GM23338 (cell line): ENCODE measurements around the gene ANKIB1. TPM values are rescaled to one million over a fixed set of nuclear protein-coding genes. Genes with fewer than 3 reads are reported as not detected.

Experiments
- ATAC-seq: fragments of 200-7000 bp; cut with Tn5 transposase; 3 replicates; pipeline ENCODE4 v1.9.1; 2020
- DNase-seq: peaks from one replicate; pipeline ENCODE4 v3.0.0-alpha.2; 2015; ENCODE audit warnings: low spot score
- H2AFZ ChIP-seq: fragments of 200-600 bp; sonication (generic); 2 replicates; pipeline ENCODE4 v1.8.0; 2016; ENCODE audit warnings: antibody characterized with exemption, mild to moderate bottlenecking, moderate library complexity
- H3F3A ChIP-seq: fragments of 200-600 bp; sonication (generic); replicated peaks from 2 replicates; pipeline ENCODE4 v1.8.0; 2017; ENCODE audit warnings: antibody characterized with exemption, mixed run types, low read depth
- H3K27ac ChIP-seq: fragments of 200-600 bp; sonication (generic); 2 replicates; pipeline ENCODE4 v1.6.1; 2016; ENCODE audit warnings: low read depth
- H3K27me3 ChIP-seq: fragments of 200-600 bp; sonication (generic); 2 replicates; pipeline ENCODE4 v1.8.0; 2016; ENCODE audit warnings: mild to moderate bottlenecking, mixed run types, moderate library complexity; ENCODE audit not compliant: insufficient read depth
- H3K36me3 ChIP-seq: fragments of 200-600 bp; sonication (generic); 2 replicates; pipeline ENCODE4 v1.8.0; 2016; ENCODE audit warnings: mild to moderate bottlenecking; ENCODE audit not compliant: insufficient read depth
- H3K4me1 ChIP-seq: fragments of 200-600 bp; sonication (generic); 2 replicates; pipeline ENCODE4 v1.8.0; 2016; ENCODE audit warnings: mild to moderate bottlenecking, moderate library complexity; ENCODE audit not compliant: insufficient read depth
- H3K4me2 ChIP-seq: fragments of 200-600 bp; sonication (generic); 2 replicates; pipeline ENCODE4 v1.7.1; 2017; ENCODE audit warnings: mixed run types
- H3K4me3 ChIP-seq: fragments of 200-600 bp; sonication (generic); 2 replicates; pipeline ENCODE4 v1.6.1; 2016; ENCODE audit warnings: mixed run types
- H3K79me2 ChIP-seq: fragments of 200-600 bp; sonication (generic); replicated peaks from 2 replicates; pipeline ENCODE4 v1.8.0; 2017; ENCODE audit warnings: mild to moderate bottlenecking; ENCODE audit not compliant: insufficient read depth
- H3K9me2 ChIP-seq: fragments of 200-600 bp; sonication (generic); 2 replicates; pipeline ENCODE4 v1.8.0; 2017; ENCODE audit not compliant: insufficient read depth
- H4K20me1 ChIP-seq: fragments of 200-600 bp; sonication (generic); replicated peaks from 2 replicates; pipeline ENCODE4 v1.8.0; 2017; ENCODE audit warnings: mild to moderate bottlenecking; ENCODE audit not compliant: insufficient read depth
- H3K27ac Mint-ChIP-seq: 2 replicates; pipeline ENCODE4 v1.8.0; 2020; ENCODE audit warnings: inconsistent platforms, mild to moderate bottlenecking, moderate library complexity, mixed read lengths
- H3K27me3 Mint-ChIP-seq: 3 replicates; pipeline ENCODE4 v1.8.0; 2022; ENCODE audit warnings: low read depth, mild to moderate bottlenecking, moderate library complexity, mixed read lengths, inconsistent platforms; ENCODE audit not compliant: insufficient read depth, poor library complexity
- H3K36me3 Mint-ChIP-seq: 3 replicates; pipeline ENCODE4 v1.8.0; 2021; ENCODE audit warnings: low read depth, mild to moderate bottlenecking, inconsistent platforms, moderate library complexity, mixed read lengths
- H3K4me1 Mint-ChIP-seq: 3 replicates; pipeline ENCODE4 v1.8.0; 2020; ENCODE audit warnings: mild to moderate bottlenecking, inconsistent platforms, mixed read lengths
- H3K4me3 Mint-ChIP-seq: 3 replicates; pipeline ENCODE4 v1.8.0; 2021; ENCODE audit warnings: moderate library complexity, mild to moderate bottlenecking, inconsistent platforms, mixed read lengths
- H3K9me3 Mint-ChIP-seq: 3 replicates; pipeline ENCODE4 v1.8.0; 2020; ENCODE audit warnings: moderate library complexity, mild to moderate bottlenecking, inconsistent platforms, mixed read lengths
- EZH2phosphoT487 ChIP-seq: fragments of 200-600 bp; sonication (generic); IDR thresholded peaks from one replicate; pipeline ENCODE4 v1.8.1; 2018; ENCODE audit warnings: antibody characterized with exemption; ENCODE audit not compliant: unreplicated experiment
- NANOG ChIP-seq: IDR thresholded peaks from 2 replicates; pipeline ENCODE4 v1.6.1; 2016; ENCODE audit warnings: antibody characterized with exemption, borderline replicate concordance
- ZNF331 ChIP-seq: fragments of 250-450 bp; sonication (Bioruptor Pico); IDR thresholded peaks from 2 replicates; pipeline ENCODE4 v1.5.0; 2020; ENCODE audit warnings: low read depth, mild to moderate bottlenecking, moderate library complexity
- polyA plus RNA-seq: library from polyadenylated mRNA; unstranded; fragments of >200 nt; fragmentation: Nextera tagmentation; extraction: Ambion mirVana; gene quantifications from 2 replicates; pipeline ENCODE4 v1.2.1, GENCODE V29; 2016
- total RNA-seq: library from RNA; depleted of rRNA; stranded (reverse); fragments of >200 nt; shearing (Covaris generic); gene quantifications from 2 replicates; pipeline ENCODE4 v1.2.3, GENCODE V29; 2014
- TF ChIP-seq, protein P1 (sequence below): fragments of 250-450 bp; sonication (Bioruptor Pico); IDR thresholded peaks from 2 replicates; pipeline ENCODE4 v1.5.0; 2020; ENCODE audit warnings: mild to moderate bottlenecking, moderate library complexity
- TF ChIP-seq, protein P2 (sequence below): IDR thresholded peaks from 2 replicates; pipeline ENCODE4 v1.6.1; 2016; ENCODE audit warnings: antibody characterized with exemption
- TF ChIP-seq, protein P3 (sequence below): IDR thresholded peaks from one replicate; pipeline ENCODE4 v1.6.1; 2018; ENCODE audit warnings: antibody characterized with exemption; ENCODE audit not compliant: unreplicated experiment

Gene ANKIB1
- total and polyA plus RNA-seq, 2 experiments from 2014 or later, result 19.1 to 40.3 TPM

DNA sequence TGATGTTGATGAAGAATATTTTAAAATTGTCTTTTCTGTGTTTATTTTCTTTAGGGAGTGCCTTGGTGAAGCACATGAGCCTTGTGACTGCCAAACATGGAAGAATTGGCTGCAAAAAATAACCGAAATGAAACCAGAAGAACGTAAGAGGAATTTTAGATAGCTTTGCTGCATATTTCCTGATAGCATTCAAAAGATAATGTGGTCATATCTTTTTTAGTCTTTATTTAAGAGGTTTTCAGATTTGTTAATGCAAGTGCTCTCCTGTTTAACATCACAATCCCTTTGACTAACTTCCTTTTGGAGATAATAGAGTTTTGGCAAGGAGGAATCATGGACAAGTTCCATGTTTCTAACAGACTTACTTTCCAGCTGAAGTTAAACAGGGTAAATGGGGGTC lies 116.4 kb downstream of the ANKIB1 start (continued):
- TF ChIP-seq, protein P1, sequence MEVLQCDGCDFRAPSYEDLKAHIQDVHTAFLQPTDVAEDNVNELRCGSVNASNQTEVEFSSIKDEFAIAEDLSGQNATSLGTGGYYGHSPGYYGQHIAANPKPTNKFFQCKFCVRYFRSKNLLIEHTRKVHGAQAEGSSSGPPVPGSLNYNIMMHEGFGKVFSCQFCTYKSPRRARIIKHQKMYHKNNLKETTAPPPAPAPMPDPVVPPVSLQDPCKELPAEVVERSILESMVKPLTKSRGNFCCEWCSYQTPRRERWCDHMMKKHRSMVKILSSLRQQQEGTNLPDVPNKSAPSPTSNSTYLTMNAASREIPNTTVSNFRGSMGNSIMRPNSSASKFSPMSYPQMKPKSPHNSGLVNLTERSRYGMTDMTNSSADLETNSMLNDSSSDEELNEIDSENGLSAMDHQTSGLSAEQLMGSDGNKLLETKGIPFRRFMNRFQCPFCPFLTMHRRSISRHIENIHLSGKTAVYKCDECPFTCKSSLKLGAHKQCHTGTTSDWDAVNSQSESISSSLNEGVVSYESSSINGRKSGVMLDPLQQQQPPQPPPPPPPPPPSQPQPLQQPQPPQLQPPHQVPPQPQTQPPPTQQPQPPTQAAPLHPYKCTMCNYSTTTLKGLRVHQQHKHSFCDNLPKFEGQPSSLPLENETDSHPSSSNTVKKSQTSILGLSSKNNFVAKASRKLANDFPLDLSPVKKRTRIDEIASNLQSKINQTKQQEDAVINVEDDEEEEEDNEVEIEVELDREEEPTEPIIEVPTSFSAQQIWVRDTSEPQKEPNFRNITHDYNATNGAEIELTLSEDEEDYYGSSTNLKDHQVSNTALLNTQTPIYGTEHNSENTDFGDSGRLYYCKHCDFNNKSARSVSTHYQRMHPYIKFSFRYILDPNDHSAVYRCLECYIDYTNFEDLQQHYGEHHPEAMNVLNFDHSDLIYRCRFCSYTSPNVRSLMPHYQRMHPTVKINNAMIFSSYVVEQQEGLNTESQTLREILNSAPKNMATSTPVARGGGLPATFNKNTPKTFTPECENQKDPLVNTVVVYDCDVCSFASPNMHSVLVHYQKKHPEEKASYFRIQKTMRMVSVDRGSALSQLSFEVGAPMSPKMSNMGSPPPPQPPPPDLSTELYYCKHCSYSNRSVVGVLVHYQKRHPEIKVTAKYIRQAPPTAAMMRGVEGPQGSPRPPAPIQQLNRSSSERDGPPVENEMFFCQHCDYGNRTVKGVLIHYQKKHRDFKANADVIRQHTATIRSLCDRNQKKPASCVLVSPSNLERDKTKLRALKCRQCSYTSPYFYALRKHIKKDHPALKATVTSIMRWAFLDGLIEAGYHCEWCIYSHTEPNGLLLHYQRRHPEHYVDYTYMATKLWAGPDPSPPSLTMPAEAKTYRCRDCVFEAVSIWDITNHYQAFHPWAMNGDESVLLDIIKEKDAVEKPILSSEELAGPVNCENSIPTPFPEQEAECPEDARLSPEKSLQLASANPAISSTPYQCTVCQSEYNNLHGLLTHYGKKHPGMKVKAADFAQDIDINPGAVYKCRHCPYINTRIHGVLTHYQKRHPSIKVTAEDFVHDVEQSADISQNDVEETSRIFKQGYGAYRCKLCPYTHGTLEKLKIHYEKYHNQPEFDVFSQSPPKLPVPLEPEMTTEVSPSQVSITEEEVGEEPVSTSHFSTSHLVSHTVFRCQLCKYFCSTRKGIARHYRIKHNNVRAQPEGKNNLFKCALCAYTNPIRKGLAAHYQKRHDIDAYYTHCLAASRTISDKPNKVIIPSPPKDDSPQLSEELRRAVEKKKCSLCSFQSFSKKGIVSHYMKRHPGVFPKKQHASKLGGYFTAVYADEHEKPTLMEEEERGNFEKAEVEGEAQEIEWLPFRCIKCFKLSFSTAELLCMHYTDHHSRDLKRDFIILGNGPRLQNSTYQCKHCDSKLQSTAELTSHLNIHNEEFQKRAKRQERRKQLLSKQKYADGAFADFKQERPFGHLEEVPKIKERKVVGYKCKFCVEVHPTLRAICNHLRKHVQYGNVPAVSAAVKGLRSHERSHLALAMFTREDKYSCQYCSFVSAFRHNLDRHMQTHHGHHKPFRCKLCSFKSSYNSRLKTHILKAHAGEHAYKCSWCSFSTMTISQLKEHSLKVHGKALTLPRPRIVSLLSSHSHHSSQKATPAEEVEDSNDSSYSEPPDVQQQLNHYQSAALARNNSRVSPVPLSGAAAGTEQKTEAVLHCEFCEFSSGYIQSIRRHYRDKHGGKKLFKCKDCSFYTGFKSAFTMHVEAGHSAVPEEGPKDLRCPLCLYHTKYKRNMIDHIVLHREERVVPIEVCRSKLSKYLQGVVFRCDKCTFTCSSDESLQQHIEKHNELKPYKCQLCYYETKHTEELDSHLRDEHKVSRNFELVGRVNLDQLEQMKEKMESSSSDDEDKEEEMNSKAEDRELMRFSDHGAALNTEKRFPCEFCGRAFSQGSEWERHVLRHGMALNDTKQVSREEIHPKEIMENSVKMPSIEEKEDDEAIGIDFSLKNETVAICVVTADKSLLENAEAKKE (CRISPR knock-in tag), result no peak
- TF ChIP-seq ZNF331 (CRISPR knock-in tag), result no peak
- TF ChIP-seq EZH2phosphoT487, result no peak
- no peak for TF ChIP-seq NANOG

DNA sequence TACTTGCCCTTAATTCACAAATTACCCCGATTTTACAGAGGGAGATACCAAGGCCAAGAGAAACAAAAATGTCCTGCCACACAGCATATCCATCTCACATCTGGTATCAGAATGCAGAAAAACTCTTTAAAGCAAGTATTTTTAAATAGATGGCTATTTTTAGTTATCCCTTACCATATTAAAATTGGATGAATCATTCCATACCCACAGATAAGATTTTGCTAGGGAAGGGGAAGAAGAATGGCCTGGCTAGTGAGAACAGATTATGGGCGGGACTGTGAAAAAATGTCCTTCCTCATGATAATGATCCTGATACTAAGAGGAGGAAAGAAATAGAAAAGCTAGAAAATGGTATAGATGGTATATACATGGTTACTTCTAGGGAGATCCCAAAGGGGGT lies 121.0 kb downstream of the ANKIB1 start:
- no peaks in the 10 kb centered on the region; the same call in 1 of the 2 replicates for H3K36me3 ChIP-seq
- no peaks in the 10 kb centered on the region for H4K20me1 ChIP-seq
- DNase-seq (no peak), ATAC-seq (no peak)
- no peaks in the 10 kb centered on the region for H3K9me2 ChIP-seq
- no peaks in the 10 kb centered on the region for H3K79me2 ChIP-seq
- Mint-ChIP-seq H3K36me3 (peaks cover 8% of the 10 kb centered on the region; the same call in 1 of the 3 replicates), H3K27me3 (peaks cover 1% of the 10 kb centered on the region), H3K9me3 (no peaks in the 10 kb centered on the region), H3K4me1 (no peaks in the 10 kb centered on the region), H3K4me3 (no peak overlapping the region), H3K27ac (no peak overlapping the region)
- no peaks in the 10 kb centered on the region for H3K27me3 ChIP-seq
- peaks cover 7% of the 10 kb centered on the region for H3K4me1 ChIP-seq
- no peak overlapping the region for H3K27ac ChIP-seq
- H3K4me2 ChIP-seq, result no peak overlapping the region
- H3K4me3 ChIP-seq, result no peak overlapping the region
- H2AFZ ChIP-seq, result no peak overlapping the region
- H3F3A ChIP-seq, result no peaks in the 10 kb centered on the region
- TF ChIP-seq, protein P2, sequence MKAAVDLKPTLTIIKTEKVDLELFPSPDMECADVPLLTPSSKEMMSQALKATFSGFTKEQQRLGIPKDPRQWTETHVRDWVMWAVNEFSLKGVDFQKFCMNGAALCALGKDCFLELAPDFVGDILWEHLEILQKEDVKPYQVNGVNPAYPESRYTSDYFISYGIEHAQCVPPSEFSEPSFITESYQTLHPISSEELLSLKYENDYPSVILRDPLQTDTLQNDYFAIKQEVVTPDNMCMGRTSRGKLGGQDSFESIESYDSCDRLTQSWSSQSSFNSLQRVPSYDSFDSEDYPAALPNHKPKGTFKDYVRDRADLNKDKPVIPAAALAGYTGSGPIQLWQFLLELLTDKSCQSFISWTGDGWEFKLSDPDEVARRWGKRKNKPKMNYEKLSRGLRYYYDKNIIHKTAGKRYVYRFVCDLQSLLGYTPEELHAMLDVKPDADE, result no peak
- TF ChIP-seq, protein P3, sequence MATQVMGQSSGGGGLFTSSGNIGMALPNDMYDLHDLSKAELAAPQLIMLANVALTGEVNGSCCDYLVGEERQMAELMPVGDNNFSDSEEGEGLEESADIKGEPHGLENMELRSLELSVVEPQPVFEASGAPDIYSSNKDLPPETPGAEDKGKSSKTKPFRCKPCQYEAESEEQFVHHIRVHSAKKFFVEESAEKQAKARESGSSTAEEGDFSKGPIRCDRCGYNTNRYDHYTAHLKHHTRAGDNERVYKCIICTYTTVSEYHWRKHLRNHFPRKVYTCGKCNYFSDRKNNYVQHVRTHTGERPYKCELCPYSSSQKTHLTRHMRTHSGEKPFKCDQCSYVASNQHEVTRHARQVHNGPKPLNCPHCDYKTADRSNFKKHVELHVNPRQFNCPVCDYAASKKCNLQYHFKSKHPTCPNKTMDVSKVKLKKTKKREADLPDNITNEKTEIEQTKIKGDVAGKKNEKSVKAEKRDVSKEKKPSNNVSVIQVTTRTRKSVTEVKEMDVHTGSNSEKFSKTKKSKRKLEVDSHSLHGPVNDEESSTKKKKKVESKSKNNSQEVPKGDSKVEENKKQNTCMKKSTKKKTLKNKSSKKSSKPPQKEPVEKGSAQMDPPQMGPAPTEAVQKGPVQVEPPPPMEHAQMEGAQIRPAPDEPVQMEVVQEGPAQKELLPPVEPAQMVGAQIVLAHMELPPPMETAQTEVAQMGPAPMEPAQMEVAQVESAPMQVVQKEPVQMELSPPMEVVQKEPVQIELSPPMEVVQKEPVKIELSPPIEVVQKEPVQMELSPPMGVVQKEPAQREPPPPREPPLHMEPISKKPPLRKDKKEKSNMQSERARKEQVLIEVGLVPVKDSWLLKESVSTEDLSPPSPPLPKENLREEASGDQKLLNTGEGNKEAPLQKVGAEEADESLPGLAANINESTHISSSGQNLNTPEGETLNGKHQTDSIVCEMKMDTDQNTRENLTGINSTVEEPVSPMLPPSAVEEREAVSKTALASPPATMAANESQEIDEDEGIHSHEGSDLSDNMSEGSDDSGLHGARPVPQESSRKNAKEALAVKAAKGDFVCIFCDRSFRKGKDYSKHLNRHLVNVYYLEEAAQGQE, result no peak
